Erythroblast (primary cell): ENCODE data around the gene MED12L.

ENCODE experiments used
- DNase-seq, 2 experiments: peaks; one replicate each; lab custom pipeline; 2025; lab: John Stamatoyannopoulos, UW
- GATA1 ChIP-seq: IDR thresholded peaks from 2 replicates; pipeline ENCODE4 v1.6.1; 2011; ENCODE audit warnings: low read depth, mild to moderate bottlenecking, control low read depth, low read length, moderate library complexity
- POLR2A ChIP-seq: IDR thresholded peaks from 2 replicates; pipeline ENCODE4 v1.6.1; 2011; ENCODE audit warnings: mild to moderate bottlenecking, low read length

Gene MED12L

DNA sequence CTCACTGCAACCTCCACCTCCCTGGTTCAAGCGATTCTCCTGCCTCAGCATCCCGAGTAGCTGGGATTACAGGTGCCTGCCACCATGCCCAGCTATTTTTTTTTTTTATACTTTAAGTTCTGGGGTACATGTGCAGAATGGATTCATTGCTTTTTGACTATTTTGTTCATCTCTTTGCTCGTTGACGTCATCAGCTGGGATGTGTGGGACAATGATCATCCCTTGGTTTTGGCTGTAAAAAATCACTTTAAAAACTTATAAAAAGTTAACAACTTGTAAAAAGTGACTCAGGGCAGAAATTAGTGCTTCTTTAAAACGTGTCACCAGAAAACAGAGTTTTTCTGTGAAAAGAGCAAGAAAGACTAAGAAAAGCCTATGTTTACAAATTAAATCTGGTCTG, 337.6 kb downstream of the MED12L start:
- DNase-seq = no peak
- TF ChIP-seq GATA1 (no peak), POLR2A (no peak)

GRCh38 chr3:151425627-151426340, 340.3 kb downstream of the MED12L start:
- TF ChIP-seq POLR2A = no peak
- TF ChIP-seq GATA1 = no peak
- DNase-seq = no peak

DNA sequence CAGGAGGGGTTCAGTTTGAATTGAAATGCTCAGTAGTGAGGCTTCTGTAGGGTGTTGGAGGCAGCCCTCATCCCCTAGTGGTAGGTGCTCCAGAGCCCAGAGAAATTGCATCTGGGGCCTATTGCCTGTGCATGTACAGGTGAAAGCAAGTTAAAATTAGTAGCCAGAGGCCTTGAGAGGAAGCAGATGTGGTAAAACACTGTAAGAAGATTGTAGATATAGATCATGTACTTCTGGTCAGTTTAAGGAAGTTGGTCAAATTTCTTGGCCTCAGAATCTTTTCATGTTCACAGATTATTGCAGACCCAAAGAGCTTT, 340.8 kb downstream of the MED12L start:
- no peak for TF ChIP-seq GATA1
- TF ChIP-seq POLR2A = no peak
- no peak for DNase-seq

GRCh38 chr3:151428386-151428785, 342.9 kb downstream of the MED12L start:
- TF ChIP-seq GATA1 (no peak), POLR2A (no peak)
- no peak for DNase-seq

- no peak for DNase-seq
- TF ChIP-seq POLR2A (no peak), GATA1 (no peak)
These were observed 345.5 kb downstream of the MED12L start for GRCh38 chr3:151430821-151431484.

DNA sequence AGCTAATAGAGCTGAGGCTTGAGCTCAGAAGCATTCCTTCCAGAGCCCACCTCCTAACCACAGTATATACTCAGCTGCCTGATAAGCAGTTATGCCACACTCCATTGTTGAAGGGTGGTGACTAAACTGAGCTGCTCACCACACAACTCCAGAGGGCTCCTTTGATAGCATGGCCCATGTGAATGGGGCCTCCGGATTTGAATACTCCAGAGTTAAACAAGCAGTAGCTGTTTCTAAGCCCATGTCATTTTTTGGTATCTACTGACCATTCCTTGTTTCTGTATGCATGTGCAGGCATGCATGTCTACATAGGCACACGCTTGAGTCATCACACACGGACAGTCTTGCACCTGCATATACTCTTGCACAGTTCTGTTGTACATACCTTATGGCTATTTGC, 346.5 kb downstream of the MED12L start:
- peak; percentile 21 to 61 for DNase-seq
- TF ChIP-seq POLR2A (no peak), GATA1 (no peak)

DNA sequence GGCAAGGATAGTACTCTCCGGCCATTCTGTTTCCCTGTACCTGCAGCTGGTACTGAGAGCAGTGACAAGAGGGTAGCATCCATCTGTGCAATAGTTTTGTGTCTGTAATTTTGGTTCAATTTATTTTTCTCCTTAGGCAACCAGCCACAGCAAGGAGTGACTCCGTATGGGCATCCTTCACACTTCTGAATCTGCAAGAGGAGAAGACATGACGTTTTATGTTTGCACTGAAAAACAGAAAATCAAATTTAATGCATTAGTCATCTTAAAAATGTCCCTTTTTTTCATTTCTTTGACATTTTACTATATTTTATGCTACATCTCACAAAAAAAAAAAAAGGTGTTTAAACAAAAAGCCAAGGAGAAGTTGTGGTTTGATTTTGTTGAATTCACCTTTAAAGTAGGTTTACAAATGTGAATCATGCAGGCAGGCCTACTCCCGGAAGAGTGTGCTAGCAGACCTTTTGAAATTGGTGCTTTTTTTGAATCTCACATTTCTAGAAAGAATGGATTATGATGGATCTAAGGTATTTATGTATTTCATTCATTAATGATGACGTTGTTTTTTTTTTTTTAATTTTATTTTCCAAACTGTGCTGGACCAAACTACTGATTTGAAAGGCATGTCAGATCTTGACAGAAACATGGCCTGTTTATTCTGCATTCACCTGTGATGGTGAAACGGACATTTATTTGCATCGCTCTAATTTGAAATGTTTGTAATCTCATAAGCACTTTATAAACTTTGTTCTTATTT, 347.3 kb downstream of the MED12L start:
- no peak for TF ChIP-seq POLR2A
- TF ChIP-seq GATA1 = no peak
- DNase-seq = no peak

- TF ChIP-seq GATA1 (no peak), POLR2A (no peak)
- no peak for DNase-seq
These were observed 348.9 kb downstream of the MED12L start for GRCh38 chr3:151434151-151434890.

DNA sequence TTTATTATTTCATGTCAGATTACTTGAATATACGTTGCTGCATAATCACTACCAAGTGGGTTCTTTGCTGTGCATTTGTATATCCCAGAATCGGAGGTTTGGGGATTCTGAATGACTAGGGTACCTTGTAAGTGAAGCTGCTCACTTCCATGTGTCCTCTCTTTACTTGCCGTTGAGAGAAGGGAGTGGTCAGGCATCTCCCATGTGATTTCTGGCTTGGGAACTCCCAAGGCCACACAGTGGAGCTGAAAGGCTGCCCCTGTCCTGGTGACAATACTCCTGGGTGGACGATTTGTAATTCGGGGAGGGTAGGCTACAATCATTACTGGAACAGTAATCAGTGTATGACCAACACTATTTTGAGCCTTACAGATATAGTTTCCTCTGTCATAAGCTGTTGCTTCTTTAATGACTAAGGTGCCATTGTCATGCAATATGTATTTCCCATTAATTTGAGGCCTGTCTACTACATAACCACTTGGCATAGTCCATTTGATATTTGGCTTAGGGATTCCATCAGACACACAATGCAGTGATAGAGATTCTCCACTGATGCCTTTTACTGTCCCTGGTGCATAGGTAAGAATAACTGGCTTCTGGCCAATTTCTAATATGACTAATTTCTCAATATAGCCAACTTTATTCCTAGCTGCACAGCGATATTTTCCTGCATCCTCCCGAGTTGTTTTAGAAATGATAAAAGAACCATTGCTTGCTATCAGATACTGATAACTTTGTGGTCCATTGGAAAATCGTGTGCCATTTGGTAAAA, 351.4 kb downstream of the MED12L start:
- no peak for DNase-seq
- no peak for TF ChIP-seq POLR2A
- no peak for TF ChIP-seq GATA1

DNA sequence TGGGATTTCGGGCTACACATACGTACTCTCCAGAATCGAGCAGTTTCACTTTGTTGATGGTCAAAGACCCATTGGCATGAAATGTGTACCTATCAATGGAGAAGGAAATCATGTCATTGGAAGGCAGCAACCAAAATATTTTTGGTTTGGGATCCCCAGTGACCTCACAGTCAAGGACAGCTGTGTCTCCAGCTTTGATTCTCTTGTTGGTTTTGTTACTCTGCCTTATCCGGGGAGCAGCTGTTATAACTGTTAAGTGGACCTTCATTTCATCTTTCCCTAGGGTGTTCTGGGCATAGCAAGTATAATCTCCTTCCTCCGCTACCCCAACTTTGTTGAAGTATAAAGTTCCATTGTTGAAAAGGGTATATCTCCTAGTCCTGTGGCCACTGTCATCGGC, 352.4 kb downstream of the MED12L start:
- no peak for DNase-seq
- no peak for TF ChIP-seq GATA1
- no peak for TF ChIP-seq POLR2A

DNA sequence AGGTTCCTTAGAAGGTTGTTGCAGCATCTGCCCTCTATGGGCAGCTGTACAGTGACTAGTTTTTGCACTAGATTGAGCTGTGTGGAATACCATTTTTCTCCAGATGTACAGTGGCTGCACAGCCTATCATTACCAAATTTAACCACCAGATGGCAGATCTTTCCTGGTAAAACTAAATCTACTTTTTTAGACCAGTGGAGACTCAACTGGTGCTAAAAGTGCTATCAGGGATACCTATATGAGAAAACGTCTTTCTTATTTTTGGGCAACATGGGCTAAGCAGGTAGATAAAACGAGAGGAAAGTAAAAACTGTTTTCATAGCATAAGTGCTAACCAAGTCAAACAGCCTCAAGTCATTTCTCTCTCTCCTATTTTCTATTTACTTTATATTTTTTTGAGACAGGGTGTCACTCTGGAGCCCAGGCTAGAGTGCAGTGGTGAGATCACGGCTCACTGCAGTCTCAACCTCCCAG, 354.2 kb downstream of the MED12L start:
- peak; percentile 45 to 62 for DNase-seq
- TF ChIP-seq GATA1 (no peak), POLR2A (no peak)

DNA sequence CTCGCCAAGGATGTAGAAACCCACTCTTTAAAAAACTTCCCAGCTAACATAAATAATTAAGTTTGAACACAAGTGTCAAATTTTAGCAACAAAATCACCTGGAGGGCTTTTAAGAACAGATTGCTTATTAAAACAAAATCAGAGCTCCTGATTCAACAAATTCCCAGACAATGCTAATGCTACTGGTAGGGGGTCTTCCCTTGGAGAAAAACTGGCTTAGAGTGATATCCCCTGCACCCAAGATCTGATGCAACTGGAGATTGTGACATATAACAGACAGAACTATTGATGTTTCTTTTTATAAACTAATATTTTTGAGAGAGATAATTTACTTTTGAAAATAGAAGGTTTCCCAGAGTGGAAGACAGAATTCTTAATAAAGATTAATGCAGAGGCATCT, 355.5 kb downstream of the MED12L start:
- TF ChIP-seq POLR2A (no peak), GATA1 (no peak)
- DNase-seq = no peak

DNA sequence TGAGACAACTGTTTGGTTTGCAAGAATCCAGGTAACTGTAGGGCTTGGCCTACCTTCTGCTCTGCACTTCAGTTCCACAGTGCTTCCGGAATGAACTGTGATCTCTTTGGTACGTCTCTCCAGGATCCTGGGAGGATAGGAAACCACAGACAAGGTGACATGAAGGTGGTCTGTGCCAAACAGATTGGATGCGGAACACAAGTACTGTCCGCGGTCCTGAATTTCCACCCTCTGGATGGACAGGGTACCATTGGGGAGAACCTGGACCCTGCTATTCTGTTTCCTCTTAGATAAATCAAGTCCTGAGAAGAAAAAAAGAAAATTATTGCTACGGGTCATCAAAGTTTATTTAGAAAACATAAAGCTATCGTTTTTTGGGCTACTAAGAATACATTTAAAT, 358.1 kb downstream of the MED12L start:
- DNase-seq = no peak
- no peak for TF ChIP-seq POLR2A
- TF ChIP-seq GATA1 = no peak
